Common myeloid progenitor, CD34-positive (primary cell): Measurements from ENCODE around the gene OR2T35.
"Not testable (repeated sequence)": the region's sequence is repeated elsewhere in the genome, so short reads cannot be mapped to it uniquely, and the experiment has no call there.

Experiments used
- CTCF ChIA-PET: fragments of 350-600 bp; sonication (Branson Sonifier 250); formaldehyde crosslinking; loops from one replicate; lab custom pipeline; 2021; ENCODE audit warnings: antibody characterized with exemption; lab: Charles Lee
- POLR2A ChIA-PET: fragments of 350-600 bp; sonication (Branson Sonifier 250); formaldehyde crosslinking; loops from one replicate; lab custom pipeline; 2021; ENCODE audit warnings: antibody characterized with exemption; lab: Charles Lee
- DNase-seq, 3 donors: peaks; one replicate each; pipeline versions ENCODE4 v3.0.0 to v3.0.0-alpha.2; 2013
- H3K27ac ChIP-seq, 2 experiments: 1 replicate in 1 of 2; 2 replicates in 1 of 2; pipeline ENCODE4 v1.7.0; 2013; ENCODE audit warnings: inconsistent platforms in 2 of 2, low read length in 2 of 2, mild to moderate bottlenecking in 2 of 2, low read depth in 1 of 2, moderate library complexity in 1 of 2; ENCODE audit not compliant: severe bottlenecking in 2 of 2, insufficient read depth in 1 of 2, poor library complexity in 1 of 2
- H3K27me3 ChIP-seq, 5 experiments: replicated peaks in 2 of 5; 1 replicate in 3 of 5; 2 replicates in 2 of 5; pipeline versions ENCODE4 v1.6.1 to v1.7.0; 2013; ENCODE audit warnings: low read length in 4 of 5, mild to moderate bottlenecking in 2 of 5, moderate library complexity in 2 of 5, inconsistent platforms in 1 of 5; ENCODE audit not compliant: insufficient read depth in 5 of 5, control insufficient read depth in 4 of 5
- H3K36me3 ChIP-seq, 4 experiments: 1 replicate in 2 of 4; 2 replicates in 2 of 4; pipeline versions ENCODE4 v1.6.1 to v1.7.0; 2013; ENCODE audit warnings: low read length in 3 of 4, control low read depth in 1 of 4, mild to moderate bottlenecking in 1 of 4; ENCODE audit not compliant: control insufficient read depth in 4 of 4, insufficient read depth in 4 of 4
- H3K4me1 ChIP-seq, 4 experiments: 1 replicate in 3 of 4; 2 replicates in 1 of 4; pipeline versions ENCODE4 v1.6.1 to v1.7.1; 2013; ENCODE audit warnings: low read length in 3 of 4, mild to moderate bottlenecking in 3 of 4, control low read depth in 1 of 4, inconsistent platforms in 1 of 4, moderate library complexity in 1 of 4; ENCODE audit not compliant: control insufficient read depth in 4 of 4, insufficient read depth in 4 of 4; ENCODE audit errors: control extremely low read depth in 1 of 4
- H3K4me3 ChIP-seq, 7 experiments: 1 replicate in 4 of 7; 2 replicates in 3 of 7; pipeline versions ENCODE4 v1.5.1 to v1.7.0; 2013; ENCODE audit warnings: mild to moderate bottlenecking in 7 of 7, low read length in 6 of 7, moderate library complexity in 6 of 7, inconsistent platforms in 2 of 7, low read depth in 2 of 7, control low read depth in 1 of 7; ENCODE audit not compliant: insufficient read depth in 4 of 7, control insufficient read depth in 1 of 7; ENCODE audit errors: extremely low read depth in 1 of 7
- H3K9me3 ChIP-seq, 5 experiments: 1 replicate in 4 of 5; 2 replicates in 1 of 5; pipeline versions ENCODE4 v1.6.1 to v1.7.1; 2013; ENCODE audit warnings: low read length in 4 of 5, mild to moderate bottlenecking in 2 of 5, inconsistent platforms in 1 of 5, low read depth in 1 of 5, moderate library complexity in 1 of 5; ENCODE audit not compliant: control insufficient read depth in 4 of 5, insufficient read depth in 2 of 5; ENCODE audit errors: control extremely low read depth in 1 of 5
- WGBS: methylation state at CpG from one replicate; pipeline ENCODE4 v1.1.5; 2013; ENCODE audit not compliant: insufficient coverage; 5-methylcytosine and 5-hydroxymethylcytosine counted together

The OR2T35 gene

GRCh38 chr1:248663453-248664328 is 18.6 kb upstream of the OR2T35 start:
- POLR2A ChIA-PET, CTCF ChIA-PET, H3K9me3 ChIP-seq, H3K4me1 ChIP-seq, H3K27ac ChIP-seq, H3K27me3 ChIP-seq, H3K36me3 ChIP-seq, H3K4me3 ChIP-seq: not testable (repeated sequence)
- WGBS = 95% methylated on average over 2 of the region's 5 CpGs
- DNase-seq = peak in 2 of 3 donors; percentile 26 to 41

GRCh38 chr1:248656797-248657196 is 11.7 kb upstream of the OR2T35 start:
- CTCF ChIA-PET, H3K36me3 ChIP-seq, DNase-seq, POLR2A ChIA-PET, H3K27me3 ChIP-seq, H3K4me3 ChIP-seq, H3K4me1 ChIP-seq, H3K27ac ChIP-seq, H3K9me3 ChIP-seq: not testable (repeated sequence)
- WGBS = no CpG with 5 or more reads among the region's 6 CpGs

- POLR2A ChIA-PET, H3K27ac ChIP-seq, CTCF ChIA-PET, H3K4me3 ChIP-seq, H3K36me3 ChIP-seq, DNase-seq, H3K9me3 ChIP-seq, H3K4me1 ChIP-seq, H3K27me3 ChIP-seq: not testable (repeated sequence)
- no CpG with 5 or more reads among the region's 3 CpGs for WGBS
Observed at GRCh38 chr1:248655354-248655753, 10.3 kb upstream of the OR2T35 start, which contains the start of gene OR2T27. Gene OR2T27, minus strand, starts transcription at chr1:248655528. Its CDS starts 4,644 bp downstream, at chr1:248650884.

GRCh38 chr1:248648770-248649536 is 3.9 kb upstream of the OR2T35 start:
- POLR2A ChIA-PET = not testable (repeated sequence)
- WGBS = no CpG with 5 or more reads among the region's 1 CpG

GRCh38 chr1:248642971-248643651 is 2.0 kb downstream of the OR2T35 start:
- H3K9me3 ChIP-seq, H3K27ac ChIP-seq, H3K4me3 ChIP-seq, POLR2A ChIA-PET, H3K27me3 ChIP-seq, DNase-seq, H3K36me3 ChIP-seq, CTCF ChIA-PET, H3K4me1 ChIP-seq: not testable (repeated sequence)
- no CpG with 5 or more reads among the region's 4 CpGs for WGBS

More at GRCh38 chr1:248648770-248649536, 3.9 kb upstream of the OR2T35 start:
- H3K4me3 ChIP-seq, H3K36me3 ChIP-seq, H3K9me3 ChIP-seq, H3K4me1 ChIP-seq, H3K27ac ChIP-seq, DNase-seq, H3K27me3 ChIP-seq, CTCF ChIA-PET: not testable (repeated sequence)

- H3K4me3 ChIP-seq, DNase-seq, H3K27me3 ChIP-seq, H3K27ac ChIP-seq, CTCF ChIA-PET, H3K4me1 ChIP-seq, POLR2A ChIA-PET, H3K36me3 ChIP-seq, H3K9me3 ChIP-seq: not testable (repeated sequence)
- no CpG with 5 or more reads among the region's 5 CpGs for WGBS
Observed at GRCh38 chr1:248641583-248641982, 3.5 kb downstream of the OR2T35 start.
